AG10803 (cell line): ENCODE data around the gene GPSM3.
"Not testable (repeated sequence)": the region's sequence is repeated elsewhere in the genome, so short reads cannot be mapped to it uniquely, and the experiment has no call there.

Source experiments
- DNase-seq: peaks from one replicate; pipeline ENCODE4 v3.0.0; 2010; ENCODE audit warnings: low read depth
- H3K4me3 ChIP-seq: 2 replicates; pipeline ENCODE4 v1.5.1; 2011; ENCODE audit warnings: mild to moderate bottlenecking, low read length, control low read depth
- CTCF ChIP-seq: conservative IDR thresholded peaks from 2 replicates; pipeline ENCODE4 v1.5.1; 2011; ENCODE audit warnings: mild to moderate bottlenecking, low read length, control low read depth, inconsistent platforms

The GPSM3 gene

GRCh38 chr6:32196682-32197616 lies 4.5 kb upstream of the GPSM3 start:
- 0 out of 2 replicates have a peak, but pooled peaks have one; percentile 8 for TF ChIP-seq CTCF
- H3K4me3 ChIP-seq = peak overlapping the region; percentile 99
- no peak for DNase-seq

- no peak for TF ChIP-seq CTCF
- peak; percentile 79 for DNase-seq
- H3K4me3 ChIP-seq = peak overlapping the region; percentile 99
Observed at GRCh38 chr6:32195902-32196681, 3.6 kb upstream of the GPSM3 start.

DNA sequence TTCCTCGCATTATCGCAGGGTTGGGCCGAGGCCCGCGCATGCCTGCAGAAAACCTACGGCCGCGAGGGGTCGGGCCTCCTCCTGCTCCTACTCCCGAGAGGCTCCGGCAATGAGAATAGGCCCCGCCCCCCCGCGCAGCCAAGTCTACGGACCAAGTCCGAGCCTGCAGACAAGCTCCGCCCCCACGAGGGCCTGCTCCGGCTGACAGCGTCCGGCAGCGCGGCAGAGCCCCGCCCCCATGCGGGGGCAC lies 3.1 kb upstream of the GPSM3 start:
- no peak overlapping the region for H3K4me3 ChIP-seq

GRCh38 chr6:32194825-32195651 lies 2.6 kb upstream of the GPSM3 start:
- peak overlapping the region; percentile 65 for H3K4me3 ChIP-seq
- peak; percentile 72 for TF ChIP-seq CTCF
- DNase-seq = peak; percentile 61

More for the DNA sequence above, 3.1 kb upstream of the GPSM3 start:
- DNase-seq = peak; percentile 100
- peak; percentile 32 for TF ChIP-seq CTCF

- no peak for TF ChIP-seq CTCF
- no peak for DNase-seq
- H3K4me3 ChIP-seq = no peak overlapping the region
Observed at GRCh38 chr6:32194388-32194787, 1.9 kb upstream of the GPSM3 start.

DNA sequence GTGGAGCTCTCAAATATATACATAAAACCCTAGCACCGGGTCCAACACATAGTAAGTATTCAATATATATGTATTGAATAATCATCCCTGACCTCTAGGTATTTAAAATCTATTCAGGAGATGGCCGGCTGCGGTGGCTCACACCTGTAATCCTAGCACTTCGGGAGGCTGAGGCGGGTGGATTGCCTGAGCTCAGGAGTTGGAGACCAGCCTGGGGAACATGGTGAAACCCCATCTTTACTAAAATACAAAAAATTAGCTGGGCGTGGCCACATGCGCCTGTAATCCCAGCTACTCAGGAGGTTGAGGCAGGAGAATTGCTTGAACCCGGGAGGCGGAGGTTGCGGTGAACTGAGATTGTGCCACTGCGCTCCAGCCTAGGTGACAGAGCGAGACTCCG lies 653 bp upstream of the GPSM3 start:
- not testable (repeated sequence) for H3K4me3 ChIP-seq, DNase-seq
